ENCODE data around the gene MEF2A.

DNA sequence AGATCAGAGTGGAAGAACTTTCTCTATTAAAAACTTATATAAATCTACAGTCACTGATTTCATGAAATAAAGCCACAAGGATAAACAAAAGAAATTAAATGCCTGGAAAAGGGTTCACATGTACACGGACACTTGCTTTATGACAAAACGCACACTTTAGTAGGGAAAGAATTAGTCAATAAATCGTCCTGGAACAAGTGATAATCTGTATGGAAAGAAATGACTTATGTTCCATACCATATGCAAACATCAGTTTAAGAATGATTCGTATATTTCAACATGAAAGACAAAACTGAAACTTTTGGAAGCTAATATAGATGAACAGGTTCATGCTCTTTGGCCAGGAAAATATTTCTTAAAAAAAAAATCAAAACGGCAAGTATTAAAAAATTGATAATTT is 40.2 kb downstream of the MEF2A start:
- TF ChIP-seq EZH2phosphoT487 (IDR thresholded peaks at IDR 0.05; ENCODE audit: borderline replicate concordance, low read length) (no peak), CTCF (conservative IDR thresholded peaks at IDR 0.05; ENCODE audit: low read depth, low read length) (no peak), EZH2 (IDR thresholded peaks at IDR 0.05; ENCODE audit: low read length, unreplicated experiment) (no peak)
